Spleen (tissue), 11 donors: Measurements from ENCODE around the gene PROCA1. TPM values are rescaled to one million over a fixed set of nuclear protein-coding genes. Genes with fewer than 3 reads are reported as not detected.

Experiments used
- DNase-seq: peaks from one replicate; pipeline ENCODE4 v3.0.0-alpha.2; 2020
- H3K27ac ChIP-seq, 8 donors: fragments of 200-600 bp; sonication (generic) in 7 of 8; 1 replicate in 4 of 8; 2 replicates in 4 of 8; pipeline versions ENCODE4 v1.5.0 to v1.8.0; 2016 to 2021; ENCODE audit warnings: inconsistent platforms in 4 of 8, mild to moderate bottlenecking in 4 of 8, moderate library complexity in 1 of 8
- H3K27me3 ChIP-seq, 7 donors: fragments of 200-600 bp; sonication (generic) in 6 of 7; replicated peaks in 1 of 7; 1 replicate in 4 of 7; 2 replicates in 3 of 7; pipeline versions ENCODE4 v1.5.0 to v1.8.0; 2016 to 2021; ENCODE audit warnings: inconsistent platforms in 3 of 7, mild to moderate bottlenecking in 1 of 7
- H3K36me3 ChIP-seq, 6 donors: fragments of 200-600 bp; sonication (generic) in 5 of 6; 1 replicate in 4 of 6; 2 replicates in 2 of 6; pipeline versions ENCODE4 v1.5.0 to v1.8.0; 2016 to 2021; ENCODE audit warnings: inconsistent platforms in 2 of 6
- H3K4me1 ChIP-seq, 6 donors: fragments of 200-600 bp; sonication (generic) in 5 of 6; 1 replicate in 3 of 6; 2 replicates in 3 of 6; pipeline versions ENCODE4 v1.5.0 to v1.8.0; 2016 to 2021; ENCODE audit warnings: inconsistent platforms in 3 of 6
- H3K4me3 ChIP-seq, 8 donors: fragments of 200-600 bp; sonication (generic) in 7 of 8; 1 replicate in 4 of 8; 2 replicates in 4 of 8; pipeline versions ENCODE4 v1.5.0 to v1.8.0; 2016 to 2021; ENCODE audit warnings: inconsistent platforms in 4 of 8, mild to moderate bottlenecking in 4 of 8, moderate library complexity in 2 of 8
- H3K9me3 ChIP-seq, 8 donors: fragments of 200-600 bp; sonication (generic) in 7 of 8; 1 replicate in 4 of 8; 2 replicates in 4 of 8; pipeline versions ENCODE4 v1.5.0 to v1.8.0; 2016 to 2021; ENCODE audit warnings: inconsistent platforms in 4 of 8
- CTCF ChIP-seq, 11 experiments: fragments of 200-600 bp in 7 of 11; fragments of 450-650 bp in 4 of 11; sonication (generic) in 4 of 11; IDR thresholded peaks in 8 of 11; conservative IDR thresholded peaks in 3 of 11; 1 replicate in 7 of 11; 2 replicates in 4 of 11; pipeline versions ENCODE4 v1.4.0 to v1.8.0; 2016 to 2021; ENCODE audit warnings: antibody characterized with exemption in 11 of 11, inconsistent platforms in 4 of 11, mild to moderate bottlenecking in 1 of 11
- POLR2A ChIP-seq, 3 donors: fragments of 450-650 bp; IDR thresholded peaks; one replicate each; pipeline ENCODE4 v1.5.1; 2017; ENCODE audit warnings: antibody characterized with exemption in 3 of 3, mild to moderate bottlenecking in 1 of 3
- POLR2AphosphoS5 ChIP-seq, 3 donors: sonication (generic); formaldehyde crosslinking; IDR thresholded peaks; one replicate each; pipeline ENCODE4 v1.5.1; 2017; ENCODE audit warnings: antibody characterized with exemption in 3 of 3
- WGBS, 5 donors: extraction: QIAGEN DNeasy Blood & Tissue Kit in 3 of 5; methylation state at CpG; one replicate each; pipeline versions ENCODE4 v1.1.5 to v1.1.7; 2013 to 2018; 5-methylcytosine and 5-hydroxymethylcytosine counted together
- intact Hi-C: fragments of 100-400 bp; cut with DNase I; formaldehyde crosslinking; loops from one replicate; pipeline ENCODE4 v1.15.0; 2023; ENCODE audit warnings: low total_unique reads
- polyA plus RNA-seq, 3 donors: library from polyadenylated mRNA; stranded (reverse); fragments of 200-250 nt; gene quantifications; one replicate each; pipeline ENCODE4 v1.2.1, GENCODE V29; 2013
- total RNA-seq, 7 donors: library from RNA; depleted of rRNA in 3 of 7; stranded (reverse); fragments of >200 nt in 3 of 7; fragmentation: NEBNext Ultra II Directional in 4 of 7; extraction: Animal tissue kit (Norgen Biotek cat#: 25700) in 4 of 7; gene quantifications; one replicate each; pipeline versions ENCODE4 v1.1.0 to v1.2.1, GENCODE V29; 2016 to 2021
- donor health status: healthy with polysubstance abuse.
- donor health status: DM: no; HTN: no; CAD: no; lungs with moderate emphysema.
- donor health status: DM: no; HTN: no; CAD: no.
- donor health status: Bipolar disorder and iron deficiency.
- donor health status: healthy.
- donor health status: DM: no; HTN: no; CAD: no.
- donor health status: DM: yes; HTN: yes; CAD: no.

Gene PROCA1
- total and polyA plus RNA-seq, 10 donors, result 4.3 to 14.5 (median 7.1) TPM

- intact Hi-C loops, result no loop called here
- Histone ChIP-seq H3K4me3 (peak overlapping the region; percentile 44 to 71 (median 62)), H3K27me3 (peaks cover 0 to 9% (median 5%) of the 10 kb centered on the region in 7 donors), H3K36me3 (peaks cover 0 to 20% (median 8%) of the 10 kb centered on the region in 6 donors), H3K27ac (peak overlapping the region; percentile 87 to 94 (median 92)), H3K9me3 (no peaks in the 10 kb centered on the region), H3K4me1 (peaks cover 9 to 51% (median 35%) of the 10 kb centered on the region in 6 donors)
- WGBS, 5 donors, result 12 to 22% (median 13%) methylated on average over 32 to 34 of the region's 34 CpGs
- TF ChIP-seq POLR2AphosphoS5 (IDR thresholded peaks at IDR 0.05), result peak; percentile 5 to 65 (median 41)
- TF ChIP-seq CTCF (IDR thresholded peaks at IDR 0.05 in 8 of 11, conservative IDR thresholded peaks at IDR 0.05 in 3 of 11), result peak in 4 of 11 experiments; percentile 8 to 32 (median 18)
- TF ChIP-seq POLR2A (IDR thresholded peaks at IDR 0.05), result no peak
- peak; percentile 94 for DNase-seq
These were observed 480 bp upstream of the PROCA1 start for GRCh38 chr17:28712032-28712704.

GRCh38 chr17:28710861-28711722 lies 596 bp downstream of the PROCA1 start:
- TF ChIP-seq POLR2AphosphoS5 (IDR thresholded peaks at IDR 0.05) (peak; percentile 87 to 95 (median 90)), CTCF (IDR thresholded peaks at IDR 0.05 in 8 of 11, conservative IDR thresholded peaks at IDR 0.05 in 3 of 11) (no peak), POLR2A (IDR thresholded peaks at IDR 0.05) (peak in 1 of 3 donors; percentile 5)
- intact Hi-C loops, result no loop called here
- Histone ChIP-seq H3K4me3 (peak overlapping the region; percentile 44 to 71 (median 62)), H3K36me3 (peaks cover 0 to 23% (median 8%) of the 10 kb centered on the region in 6 donors), H3K4me1 (peaks cover 6 to 40% (median 26%) of the 10 kb centered on the region in 6 donors), H3K27me3 (no peaks in the 10 kb centered on the region), H3K27ac (peak overlapping the region; percentile 87 to 94 (median 92)), H3K9me3 (no peaks in the 10 kb centered on the region)
- WGBS, 5 donors, result 0 to 1% (median 1%) methylated on average over 39 to 74 of the region's 74 CpGs
- DNase-seq, result peak; percentile 97

- H3K36me3 ChIP-seq, result peaks cover 0 to 41% (median 26%) of the 10 kb centered on the region in 6 donors
- H3K27me3 ChIP-seq, result no peaks in the 10 kb centered on the region
- 82 to 93% (median 89%) methylated on average over 2 of the region's 2 CpGs for WGBS, 5 donors
- peaks cover 2 to 27% (median 16%) of the 10 kb centered on the region in 6 donors for H3K4me1 ChIP-seq
- H3K4me3 ChIP-seq, result no peak overlapping the region
- intact Hi-C loops, result no loop called here
- no peak for DNase-seq
- H3K9me3 ChIP-seq, result no peaks in the 10 kb centered on the region
- TF ChIP-seq POLR2A (IDR thresholded peaks at IDR 0.05), result no peak
- no peak for TF ChIP-seq CTCF (IDR thresholded peaks at IDR 0.05 in 8 of 11, conservative IDR thresholded peaks at IDR 0.05 in 3 of 11)
- no peak for TF ChIP-seq POLR2AphosphoS5 (IDR thresholded peaks at IDR 0.05)
- H3K27ac ChIP-seq, result no peak overlapping the region
These were observed 4.4 kb downstream of the PROCA1 start for GRCh38 chr17:28707339-28707720.
